ENCODE results near the gene CERS4.

CERS4 gene

DNA sequence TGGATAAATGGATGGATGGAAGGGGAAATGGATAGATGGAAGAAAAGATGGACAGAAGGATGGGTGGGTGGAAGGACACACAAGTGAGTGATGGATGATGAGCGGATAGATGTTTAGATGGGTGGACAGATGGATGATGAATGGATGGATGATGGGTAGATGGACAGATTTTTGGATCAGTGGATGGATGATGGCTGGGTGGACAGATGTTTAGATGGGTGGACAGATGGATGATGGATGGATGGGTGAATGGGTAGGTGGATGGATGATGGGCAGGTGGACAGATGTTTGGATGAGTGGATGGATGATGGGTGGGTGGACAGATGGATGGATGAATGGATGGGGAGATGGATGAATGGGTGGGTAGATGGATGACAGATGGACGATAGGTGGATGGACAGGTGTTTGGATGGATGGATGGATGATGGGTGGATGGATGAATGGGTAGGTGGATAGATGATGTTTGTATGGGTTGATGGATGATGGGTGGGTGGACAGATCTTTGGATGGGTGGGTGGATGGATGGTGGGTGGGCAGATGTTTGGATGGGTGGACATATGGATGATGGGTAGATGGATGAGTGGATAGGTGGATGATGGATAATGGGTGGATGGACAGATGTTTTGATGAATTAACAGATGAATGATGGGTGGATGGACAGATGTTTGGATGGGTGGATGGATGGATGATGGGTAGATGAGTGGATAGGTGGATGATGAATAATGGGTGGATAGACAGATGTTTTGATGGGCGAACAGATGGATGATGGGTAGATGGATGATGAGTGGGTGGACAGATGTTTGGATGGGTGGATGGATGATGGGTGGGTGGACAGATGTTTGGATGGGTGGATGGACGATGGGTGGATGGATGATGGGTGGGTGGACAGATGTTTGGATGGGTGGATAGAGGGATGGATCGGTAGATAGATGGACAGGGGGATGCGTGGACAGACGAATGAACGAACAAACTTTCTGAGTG is 39.5 kb downstream of the CERS4 start:
- TF ChIP-seq, protein P1, sequence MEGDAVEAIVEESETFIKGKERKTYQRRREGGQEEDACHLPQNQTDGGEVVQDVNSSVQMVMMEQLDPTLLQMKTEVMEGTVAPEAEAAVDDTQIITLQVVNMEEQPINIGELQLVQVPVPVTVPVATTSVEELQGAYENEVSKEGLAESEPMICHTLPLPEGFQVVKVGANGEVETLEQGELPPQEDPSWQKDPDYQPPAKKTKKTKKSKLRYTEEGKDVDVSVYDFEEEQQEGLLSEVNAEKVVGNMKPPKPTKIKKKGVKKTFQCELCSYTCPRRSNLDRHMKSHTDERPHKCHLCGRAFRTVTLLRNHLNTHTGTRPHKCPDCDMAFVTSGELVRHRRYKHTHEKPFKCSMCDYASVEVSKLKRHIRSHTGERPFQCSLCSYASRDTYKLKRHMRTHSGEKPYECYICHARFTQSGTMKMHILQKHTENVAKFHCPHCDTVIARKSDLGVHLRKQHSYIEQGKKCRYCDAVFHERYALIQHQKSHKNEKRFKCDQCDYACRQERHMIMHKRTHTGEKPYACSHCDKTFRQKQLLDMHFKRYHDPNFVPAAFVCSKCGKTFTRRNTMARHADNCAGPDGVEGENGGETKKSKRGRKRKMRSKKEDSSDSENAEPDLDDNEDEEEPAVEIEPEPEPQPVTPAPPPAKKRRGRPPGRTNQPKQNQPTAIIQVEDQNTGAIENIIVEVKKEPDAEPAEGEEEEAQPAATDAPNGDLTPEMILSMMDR (conservative IDR thresholded peaks at IDR 0.05) = no peak
- no peak overlapping the region for H3K27ac ChIP-seq

GRCh38 chr19:8250596-8250995 is 41.4 kb downstream of the CERS4 start:
- TF ChIP-seq, protein P1 (conservative IDR thresholded peaks at IDR 0.05) = no peak
- H3K27ac ChIP-seq = peak overlapping the region; percentile 54

- TF ChIP-seq, protein P1 (conservative IDR thresholded peaks at IDR 0.05) = peak; percentile 31
- peak overlapping the region; percentile 54 for H3K27ac ChIP-seq
These were observed 41.9 kb downstream of the CERS4 start for GRCh38 chr19:8251025-8251472.

- TF ChIP-seq, protein P1 (conservative IDR thresholded peaks at IDR 0.05) = peak; percentile 83
- no peak overlapping the region for H3K27ac ChIP-seq
These were observed 43.9 kb downstream of the CERS4 start for GRCh38 chr19:8252922-8253589.

DNA sequence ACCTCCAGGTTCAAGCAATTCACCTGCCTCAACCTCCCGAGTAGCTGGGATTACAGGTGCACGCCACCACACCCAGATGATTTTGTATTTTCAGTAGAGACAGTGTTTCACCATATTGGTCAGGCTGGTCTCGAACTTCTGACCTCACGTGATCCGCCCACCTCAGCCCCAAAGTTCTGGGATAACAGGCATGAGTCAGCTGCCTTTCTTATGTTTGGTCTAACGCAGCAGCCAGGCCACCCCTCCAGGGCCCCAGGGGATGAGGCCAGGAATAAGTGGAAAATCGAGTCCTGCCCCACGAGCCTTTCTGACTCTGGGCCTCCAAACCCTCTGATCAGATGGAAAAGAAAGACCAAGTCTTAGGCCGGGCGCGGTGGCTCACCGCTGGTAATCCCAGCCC is 44.5 kb downstream of the CERS4 start:
- TF ChIP-seq, protein P1 (conservative IDR thresholded peaks at IDR 0.05) = no peak
- no peak overlapping the region for H3K27ac ChIP-seq

DNA sequence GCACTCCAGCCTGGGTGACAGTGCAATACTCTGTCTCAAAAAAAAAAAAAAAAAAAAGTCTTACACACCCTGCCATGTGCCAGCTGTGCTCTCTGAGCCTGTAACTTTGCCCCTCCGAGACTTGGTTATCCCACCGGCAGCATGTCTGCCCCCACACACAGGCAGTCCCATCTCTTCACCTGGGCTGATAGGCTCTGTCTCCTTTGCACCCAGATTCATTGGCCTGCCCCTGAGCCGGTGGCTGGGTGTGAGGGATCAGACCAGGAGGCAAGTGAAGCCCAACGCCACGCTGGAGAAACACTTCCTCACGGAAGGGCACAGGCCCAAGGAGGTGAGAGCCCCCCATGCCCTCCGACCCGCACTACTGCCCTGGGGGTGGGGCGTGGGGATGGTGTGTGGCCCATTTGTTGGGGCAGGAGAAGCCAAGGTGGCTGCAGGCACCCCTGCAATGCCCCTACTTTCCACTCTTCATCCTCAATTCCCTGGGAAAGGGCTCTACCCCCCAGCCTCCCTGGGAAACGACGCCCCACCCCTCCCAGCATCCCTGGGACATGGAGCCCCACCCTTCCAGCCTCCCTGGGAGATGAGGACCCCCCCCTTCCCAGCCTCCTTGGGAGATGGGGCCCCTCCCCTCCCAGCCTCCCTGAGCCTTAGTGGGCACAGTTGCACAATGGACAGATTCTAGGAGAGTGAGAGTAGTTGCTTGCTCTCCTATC is 45.3 kb downstream of the CERS4 start:
- TF ChIP-seq, protein P1 (conservative IDR thresholded peaks at IDR 0.05) = no peak
- no peak overlapping the region for H3K27ac ChIP-seq
